Gastrocnemius medialis (tissue), 4 donors: ENCODE data around the gene CAMSAP1.

ENCODE experiments used
- CTCF ChIP-seq, 5 experiments: fragments of 450-650 bp in 3 of 5; fragments of 200-600 bp in 2 of 5; sonication (generic) in 2 of 5; IDR thresholded peaks in 4 of 5; conservative IDR thresholded peaks in 1 of 5; 1 replicate in 4 of 5; 2 replicates in 1 of 5; pipeline ENCODE4 v1.5.1; 2016 to 2019; ENCODE audit warnings: antibody characterized with exemption in 5 of 5, mild to moderate bottlenecking in 3 of 5, moderate library complexity in 3 of 5
- POLR2A ChIP-seq, 2 donors: fragments of 450-650 bp; IDR thresholded peaks; one replicate each; pipeline ENCODE4 v1.6.1; 2017; ENCODE audit warnings: antibody characterized with exemption in 2 of 2, mild to moderate bottlenecking in 2 of 2, moderate library complexity in 2 of 2

- TF ChIP-seq POLR2A (IDR thresholded peaks at IDR 0.05) (no peak), CTCF (IDR thresholded peaks at IDR 0.05 in 4 of 5, conservative IDR thresholded peaks at IDR 0.05 in 1 of 5) (no peak)
These were observed 115.7 kb downstream of the CAMSAP1 start for GRCh38 chr9:135791431-135792267.
